Stimulated activated naive CD8-positive, alpha-beta T cell treated with anti-CD3 and anti-CD28 coated beads, Interleukin-15, Interleukin-2, amounts not matched to agents 100 U/mL and 50 U/mL, for 24 hours (primary cell): ENCODE measurements around the gene LPAR2.

ENCODE experiments used
- ATAC-seq: fragments of 150-1000 bp; cut with Tn5 transposase; one replicate; pipeline ENCODE4 v1.10.0; 2021
- DNase-seq: peaks from one replicate; pipeline ENCODE4 v3.0.0; 2021

Gene LPAR2

DNA sequence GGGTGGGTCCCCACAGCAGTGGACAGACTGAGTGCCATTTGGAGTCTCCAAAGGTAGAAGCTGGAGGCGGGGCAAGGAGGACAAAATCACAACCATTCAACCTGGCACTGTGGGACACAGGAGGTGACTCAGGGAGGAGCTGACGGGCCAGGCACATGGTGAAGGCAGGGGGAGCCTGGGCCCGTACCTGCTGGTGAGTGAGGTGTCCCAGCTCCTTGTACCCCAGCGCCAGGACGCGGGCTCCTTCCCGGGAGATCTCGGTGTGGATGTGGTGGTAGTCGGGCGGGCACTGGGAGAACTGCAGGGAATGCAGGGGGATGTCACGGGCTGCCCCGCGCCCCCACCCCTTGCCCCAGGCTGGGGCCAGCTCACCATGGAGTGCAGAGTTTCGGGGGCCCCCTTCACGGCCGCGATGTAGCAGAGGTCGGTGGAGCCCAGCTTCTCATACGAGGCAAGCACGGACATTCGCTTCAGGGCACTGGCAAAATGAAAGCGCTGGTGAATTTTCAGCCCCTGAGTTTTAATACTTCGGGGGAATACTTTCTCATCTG lies 25.7 kb upstream of the LPAR2 start:
- DNase-seq (no peak), ATAC-seq (no peak)

DNA sequence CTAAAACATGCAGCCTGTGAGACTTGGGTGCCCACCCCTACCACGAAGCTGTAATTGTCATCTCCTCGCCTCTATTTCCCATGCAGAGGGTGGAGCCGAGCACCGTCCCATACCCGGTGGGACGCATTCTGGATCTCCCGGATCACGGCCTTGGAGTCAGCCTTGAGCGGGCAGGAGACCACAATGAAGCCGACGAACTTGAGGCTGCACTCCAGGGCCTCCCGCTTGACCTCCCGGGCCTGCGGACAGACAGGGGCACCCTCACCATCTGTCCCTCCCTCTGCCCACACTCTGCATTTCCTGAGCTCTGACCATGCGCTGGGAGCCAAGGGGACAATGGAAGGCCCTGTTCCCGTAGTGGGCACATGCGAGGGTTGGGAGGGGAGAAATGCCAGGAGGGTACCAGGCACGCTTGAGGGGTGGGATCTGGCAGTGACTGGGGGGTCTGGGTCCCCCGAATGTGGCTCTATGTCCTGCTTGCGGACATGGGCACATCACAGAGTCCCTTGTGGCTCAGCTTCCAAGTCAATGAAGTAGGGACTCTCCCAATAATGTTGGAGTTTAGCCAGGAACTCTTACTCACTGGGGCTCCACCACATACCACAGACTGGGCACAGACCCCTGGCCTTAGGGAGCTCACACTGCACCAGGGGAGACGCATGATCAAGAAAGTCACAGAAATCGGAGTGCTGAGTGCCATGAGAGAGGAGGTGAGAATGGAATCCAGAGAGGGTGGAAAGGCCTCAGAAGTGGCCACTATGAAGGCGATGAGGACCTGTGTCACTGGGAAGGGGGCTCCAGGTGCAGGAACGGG lies 24.7 kb upstream of the LPAR2 start:
- ATAC-seq = no peak
- no peak for DNase-seq

DNA sequence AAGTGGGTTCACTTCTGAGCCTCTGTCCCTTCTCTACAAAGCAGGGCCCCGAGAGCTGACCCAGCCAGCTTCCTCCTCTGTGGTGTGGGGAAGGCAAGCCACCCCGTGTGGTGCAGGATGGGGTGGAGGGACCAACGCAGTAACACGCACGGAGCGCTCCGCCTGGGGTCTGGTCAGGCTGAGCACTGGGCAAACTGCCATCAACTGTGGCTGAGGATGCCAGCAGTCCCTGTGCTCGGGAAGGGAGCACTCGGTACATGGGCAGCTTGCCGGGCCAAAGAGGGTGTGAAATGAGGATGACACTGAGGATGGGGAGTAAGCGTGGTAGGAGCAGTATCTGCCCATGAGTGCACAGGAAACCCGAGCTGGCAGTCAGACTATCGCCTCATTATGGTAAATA lies 23.1 kb upstream of the LPAR2 start:
- DNase-seq (no peak), ATAC-seq (no peak)

DNA sequence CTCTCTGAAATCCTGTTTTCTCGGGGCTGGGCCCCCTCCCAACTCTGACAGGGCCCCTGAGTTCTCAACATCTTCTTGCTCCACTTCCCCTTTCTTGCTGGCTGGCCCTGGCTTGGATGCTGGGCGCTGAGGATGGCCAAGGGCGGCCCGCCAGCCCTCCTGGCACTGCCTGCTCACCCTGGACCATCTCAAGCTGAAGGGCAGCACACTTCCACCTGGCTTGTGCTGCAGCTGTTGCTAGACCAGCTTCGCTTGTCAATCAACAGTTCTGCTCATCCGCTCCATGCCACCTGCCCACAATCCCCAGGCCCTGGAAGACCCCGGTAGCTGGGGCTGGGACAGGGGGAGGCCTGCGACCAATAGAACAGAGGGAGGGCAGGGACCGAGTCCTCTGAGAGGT lies 22.3 kb upstream of the LPAR2 start:
- no peak for DNase-seq
- no peak for ATAC-seq

DNA sequence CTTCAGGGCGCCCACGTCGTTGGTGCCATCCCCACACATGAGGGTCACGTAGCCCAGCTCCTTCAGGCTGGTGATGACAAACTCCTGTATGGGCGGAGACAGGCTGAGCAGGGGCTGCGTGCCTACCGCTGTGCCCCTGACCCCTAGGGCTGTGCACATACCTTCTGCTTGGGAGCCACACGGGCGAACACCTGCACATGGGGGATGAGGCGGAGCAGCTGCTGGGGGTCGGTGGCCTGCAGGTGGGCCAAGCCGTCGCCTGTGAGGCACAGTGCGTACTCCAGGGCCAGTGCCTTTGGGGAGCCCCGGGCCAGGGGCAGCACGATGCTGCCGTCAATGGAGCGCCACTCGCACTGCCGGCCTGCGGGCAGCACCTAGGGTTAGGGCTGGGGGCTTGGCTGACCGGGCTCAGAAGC lies 21.6 kb upstream of the LPAR2 start:
- no peak for DNase-seq
- no peak for ATAC-seq

DNA sequence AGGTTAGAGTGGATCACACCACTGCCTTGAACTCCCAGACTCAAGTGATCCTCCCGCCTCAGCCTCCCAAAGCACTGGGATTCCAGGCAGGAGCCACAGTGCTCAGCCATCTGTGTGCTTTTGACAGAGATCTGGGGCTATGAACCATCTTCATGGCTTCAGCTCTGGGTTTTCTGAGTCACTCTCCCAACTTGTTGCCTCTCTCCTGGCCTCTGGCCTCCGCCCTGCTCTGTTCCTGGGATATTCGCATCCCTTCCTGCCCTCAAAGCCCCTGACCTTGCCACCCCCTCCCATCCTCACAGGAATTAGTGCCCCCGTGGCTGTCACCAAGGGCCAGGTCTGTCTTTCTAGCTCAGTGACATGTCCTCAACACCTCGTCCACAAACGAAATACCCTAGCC lies 21.1 kb upstream of the LPAR2 start:
- ATAC-seq (no peak), DNase-seq (no peak)

DNA sequence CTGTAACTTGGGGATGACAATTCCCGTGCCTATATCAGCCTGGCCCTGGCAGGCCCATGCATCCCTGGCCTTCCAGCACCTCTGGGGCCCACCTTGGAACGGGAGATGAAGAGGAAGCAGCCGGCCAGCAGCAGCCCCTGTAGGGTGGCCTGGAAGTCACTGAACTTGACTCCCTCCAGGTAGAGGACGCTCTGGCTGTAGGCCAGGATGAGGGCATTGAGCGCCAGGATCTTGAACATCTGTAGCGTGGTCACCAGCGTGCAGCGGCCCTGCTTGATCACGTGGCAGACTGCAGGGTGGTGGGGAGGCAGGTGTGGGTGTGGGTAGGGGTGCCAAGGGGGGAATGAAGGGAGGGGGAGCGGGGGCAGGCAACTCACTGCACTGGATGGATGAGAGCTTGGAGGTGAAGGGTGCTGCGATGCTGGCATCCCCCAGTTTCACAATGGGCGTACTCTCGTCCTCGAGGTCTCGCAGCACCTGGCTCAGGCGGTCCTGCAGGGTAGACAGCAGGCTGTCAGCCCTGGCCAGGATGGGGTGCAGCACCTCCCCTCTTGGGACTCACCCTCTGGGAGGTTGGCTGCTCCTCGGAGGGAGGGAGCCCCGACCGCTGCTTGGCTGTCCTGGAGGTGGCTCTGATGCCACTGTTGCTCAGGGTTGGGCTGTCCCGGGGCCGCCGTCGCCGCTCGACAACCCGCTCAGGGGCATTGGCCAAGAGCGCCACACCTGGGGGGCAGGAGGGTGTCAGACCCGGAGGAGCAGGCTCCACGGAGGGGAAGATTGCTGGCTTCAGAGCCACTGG lies 19.2 kb upstream of the LPAR2 start:
- DNase-seq (no peak), ATAC-seq (no peak)

DNA sequence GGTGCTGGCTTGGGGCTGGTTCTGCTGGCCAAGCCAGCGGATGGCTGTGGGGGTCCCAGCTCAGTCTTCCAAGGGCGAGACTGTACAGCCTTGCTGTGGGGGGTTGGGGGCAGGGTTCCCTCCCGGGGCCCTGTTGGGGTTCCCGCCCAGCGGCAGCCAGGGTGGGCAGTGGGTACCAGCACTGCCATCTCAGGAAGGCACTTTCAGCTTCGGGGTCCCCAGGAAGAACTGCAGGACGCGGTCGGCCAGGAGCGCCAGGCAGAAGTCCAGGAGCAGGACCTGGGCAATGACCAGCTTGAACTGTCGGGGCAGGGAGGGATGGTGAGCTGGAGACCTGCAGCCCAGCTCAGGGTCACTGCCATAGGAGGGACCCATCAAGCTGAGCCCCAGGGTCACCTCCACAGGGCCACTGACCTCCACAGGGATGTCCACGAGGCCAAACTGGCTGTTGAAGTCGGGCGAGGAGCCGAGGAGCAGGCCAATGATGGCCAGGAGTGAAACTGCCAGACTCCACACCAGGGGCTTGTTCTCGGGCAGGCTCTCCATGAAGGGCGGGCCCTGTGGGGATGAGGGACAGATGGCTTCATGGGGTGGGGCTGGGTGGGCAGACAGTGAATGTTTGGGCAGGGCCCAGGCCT lies 17.3 kb upstream of the LPAR2 start:
- ATAC-seq (no peak), DNase-seq (no peak)

DNA sequence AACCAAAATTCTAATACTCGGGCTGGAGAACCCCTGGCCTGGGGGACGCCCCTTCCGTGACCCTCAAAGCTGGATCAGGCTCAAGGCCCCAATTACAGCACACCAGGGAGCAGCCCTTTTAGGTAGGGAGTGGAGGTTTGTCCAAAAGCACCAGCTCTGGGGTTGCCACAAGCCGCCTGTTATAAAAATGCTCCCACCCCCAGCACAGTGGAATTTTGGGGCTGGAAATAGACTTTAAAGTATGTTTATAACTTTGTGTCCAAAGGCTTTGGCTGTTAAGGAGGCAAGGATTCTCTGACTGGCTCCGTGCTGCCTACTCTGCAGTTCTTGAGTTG lies 16.0 kb upstream of the LPAR2 start:
- no peak for ATAC-seq
- no peak for DNase-seq

DNA sequence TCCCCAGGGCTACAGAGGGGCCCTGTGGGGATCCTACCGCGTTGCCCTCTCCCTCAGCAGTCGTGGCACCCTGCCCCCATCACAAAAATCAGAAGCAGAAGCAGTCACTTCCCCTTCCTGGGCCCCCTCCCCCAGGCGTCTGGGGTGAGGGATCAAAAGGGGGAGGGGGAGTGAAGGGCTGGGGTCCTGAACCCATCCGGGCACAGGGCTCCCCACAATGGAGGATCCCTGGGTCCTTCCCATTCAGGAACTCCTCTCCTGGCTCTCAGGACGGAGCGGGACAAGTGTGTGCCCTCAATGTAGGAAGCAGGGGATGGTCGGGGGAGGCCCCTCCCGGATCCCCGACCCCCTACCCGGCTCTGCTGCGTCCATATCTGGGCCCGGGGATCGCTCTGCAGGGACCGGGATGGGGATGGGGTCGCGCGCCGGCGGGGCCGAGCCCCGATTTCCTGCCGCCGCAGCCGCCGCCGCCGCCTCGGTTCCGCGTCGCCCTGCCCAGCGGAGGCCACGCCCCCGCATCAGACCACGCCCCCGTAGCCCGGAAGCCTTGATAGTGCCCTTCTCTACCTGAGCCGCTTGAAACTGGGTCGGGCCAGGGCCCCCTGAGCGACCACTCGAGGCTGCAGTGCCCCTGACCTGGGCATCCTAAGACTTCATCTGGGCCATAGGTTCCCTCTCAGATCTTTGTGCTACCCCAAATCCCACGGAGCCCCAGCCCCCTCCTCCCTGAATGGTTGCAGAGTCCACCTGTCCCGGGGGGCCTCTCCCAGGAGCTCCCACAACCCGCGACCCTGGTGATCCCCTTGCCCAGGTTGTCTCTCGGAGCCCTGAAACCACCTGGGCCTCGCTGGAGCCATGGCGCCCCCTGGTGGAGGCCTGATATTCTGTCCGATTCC lies 15.4 kb upstream of the LPAR2 start, which contains the start of gene GMIP:
TSS of gene GMIP (minus strand) at position 500 of the 896 bp plus-strand sequence. CDS start at position 372, 128 bp downstream.
- DNase-seq (peak; percentile 90), ATAC-seq (peak; percentile 79)

DNA sequence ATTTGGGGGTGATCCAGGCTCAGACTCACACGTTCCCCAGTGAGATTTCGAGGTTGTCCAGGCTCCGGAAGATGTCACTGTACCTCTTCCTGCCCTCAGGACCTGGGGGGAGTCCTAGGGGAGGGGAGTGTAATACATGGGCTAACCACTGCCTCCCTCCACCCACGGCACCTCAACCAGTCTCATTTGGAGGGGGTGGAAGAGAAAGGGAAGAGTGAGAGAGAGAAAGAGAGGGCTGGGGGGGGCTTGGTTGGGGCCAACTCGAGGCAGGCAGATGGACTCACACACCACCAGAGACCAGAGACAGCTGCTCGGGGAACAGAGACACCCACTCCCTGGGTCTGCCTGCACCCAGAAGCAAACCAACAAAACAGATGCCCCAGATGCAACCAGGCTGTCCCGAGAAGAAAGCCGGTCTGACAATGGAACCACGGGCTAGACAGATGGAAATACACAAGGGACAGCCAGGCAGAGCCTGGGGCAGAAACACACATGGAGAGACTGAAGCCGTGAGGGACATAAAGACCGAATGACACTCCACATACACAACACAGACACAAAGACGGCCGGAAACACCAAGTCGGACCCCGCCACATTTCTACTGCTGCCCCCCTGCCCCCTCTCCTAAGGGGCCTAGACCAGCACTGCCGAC lies 14.6 kb upstream of the LPAR2 start:
- DNase-seq = peak; percentile 67
- peak; percentile 68 for ATAC-seq

DNA sequence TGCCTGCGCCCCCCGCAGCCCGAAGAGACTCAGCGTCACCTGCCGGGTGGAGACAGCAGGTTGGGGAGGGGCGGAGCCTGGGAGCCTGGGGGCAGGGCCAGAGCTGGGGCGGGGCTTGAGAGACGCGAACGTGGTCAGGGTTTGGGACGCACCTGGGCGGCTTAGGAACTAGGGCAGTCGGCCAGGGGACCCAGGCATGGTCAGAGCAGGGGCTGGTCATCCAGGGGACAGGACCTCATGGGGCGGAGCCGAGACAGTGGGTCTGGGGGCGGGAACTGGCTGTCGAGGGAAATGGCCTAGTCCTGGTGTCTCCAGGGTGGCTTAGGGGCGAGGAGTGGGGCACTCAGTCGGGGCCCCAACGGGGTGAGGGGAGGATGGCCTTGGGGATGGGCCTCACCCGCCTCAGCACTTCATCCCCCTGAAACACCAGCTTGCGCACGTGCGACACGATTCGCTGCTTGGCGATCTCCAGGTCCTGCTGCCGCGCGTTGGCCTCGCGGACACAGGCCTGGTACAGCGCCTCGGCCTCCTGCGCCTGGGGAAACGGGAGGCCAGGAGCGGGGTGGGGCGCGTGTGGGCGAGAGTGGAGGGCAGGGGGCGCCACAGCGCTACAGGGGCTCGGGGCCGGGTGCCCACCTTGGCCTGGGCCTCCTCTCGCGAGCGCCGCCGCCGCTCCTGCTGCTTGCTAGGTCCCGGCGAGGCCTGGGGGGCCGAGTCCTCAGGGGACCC lies 9.7 kb upstream of the LPAR2 start:
- ATAC-seq (no peak), DNase-seq (no peak)

DNA sequence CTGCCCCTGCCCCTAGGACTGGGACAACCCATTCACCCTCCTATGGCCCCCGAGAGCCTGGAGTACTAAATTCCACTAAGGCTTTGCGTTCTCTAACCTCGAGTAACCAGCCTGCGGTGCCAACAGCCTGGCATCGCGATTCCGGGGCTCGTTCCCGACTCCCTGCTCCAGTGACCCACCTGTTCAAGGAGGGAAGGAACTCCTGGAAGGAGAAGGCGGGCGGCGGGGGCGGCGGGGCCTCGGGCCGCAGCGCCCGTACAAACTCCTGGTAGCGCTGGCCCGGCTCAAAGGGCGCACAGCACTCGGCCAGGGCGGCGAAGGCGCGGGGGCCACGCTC lies 9.1 kb upstream of the LPAR2 start:
- ATAC-seq (no peak), DNase-seq (no peak)

DNA sequence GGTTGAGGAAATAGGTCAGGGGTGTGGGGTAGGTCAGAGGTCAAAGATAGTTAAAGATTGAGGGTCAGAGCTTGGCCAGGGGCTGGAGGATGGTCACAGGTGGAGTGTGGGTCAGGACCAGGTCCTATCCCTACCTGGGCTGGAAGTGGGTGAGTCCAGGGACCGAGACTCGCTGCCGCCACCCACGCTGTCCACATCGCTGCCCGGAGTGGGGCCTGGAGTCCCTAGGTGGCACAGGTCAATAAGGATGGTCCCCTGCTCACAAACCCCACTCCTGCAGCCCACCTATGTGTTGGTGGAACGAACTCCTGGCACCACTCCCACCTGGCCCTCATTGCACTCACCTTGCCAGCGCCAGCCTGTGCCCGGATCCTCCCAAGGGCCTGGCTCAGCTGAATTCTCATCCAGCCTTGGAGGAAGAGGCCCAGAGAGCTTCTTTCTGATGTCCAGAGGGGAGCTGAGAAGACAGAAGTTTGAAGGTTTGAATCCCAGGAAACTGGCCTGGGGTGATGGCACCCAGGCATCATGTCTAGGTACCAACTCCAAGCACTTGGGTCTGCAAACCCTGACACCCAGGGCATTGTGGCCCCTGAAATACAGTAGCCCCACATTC lies 8.7 kb upstream of the LPAR2 start:
- no peak for DNase-seq
- no peak for ATAC-seq

DNA sequence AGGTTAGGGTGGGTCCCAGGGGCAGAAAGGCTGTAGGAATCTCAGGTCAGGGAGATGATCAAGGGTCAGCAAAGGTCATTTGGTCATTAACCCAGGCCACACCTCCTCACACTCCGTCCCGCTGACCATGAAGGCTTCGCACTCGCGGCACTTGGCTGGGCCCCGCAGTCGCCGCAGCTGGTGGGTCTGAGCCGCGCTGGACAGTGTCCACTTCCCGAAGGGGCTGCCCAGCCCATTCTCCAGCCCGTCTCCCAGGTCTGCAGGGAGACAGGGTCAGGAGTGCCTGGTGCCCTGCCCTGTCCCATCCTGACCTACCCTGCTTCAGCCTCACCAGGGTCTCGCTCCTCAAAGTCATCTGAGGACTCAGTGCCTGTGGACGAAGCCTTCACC lies 7.3 kb upstream of the LPAR2 start:
- ATAC-seq (no peak), DNase-seq (no peak)

DNA sequence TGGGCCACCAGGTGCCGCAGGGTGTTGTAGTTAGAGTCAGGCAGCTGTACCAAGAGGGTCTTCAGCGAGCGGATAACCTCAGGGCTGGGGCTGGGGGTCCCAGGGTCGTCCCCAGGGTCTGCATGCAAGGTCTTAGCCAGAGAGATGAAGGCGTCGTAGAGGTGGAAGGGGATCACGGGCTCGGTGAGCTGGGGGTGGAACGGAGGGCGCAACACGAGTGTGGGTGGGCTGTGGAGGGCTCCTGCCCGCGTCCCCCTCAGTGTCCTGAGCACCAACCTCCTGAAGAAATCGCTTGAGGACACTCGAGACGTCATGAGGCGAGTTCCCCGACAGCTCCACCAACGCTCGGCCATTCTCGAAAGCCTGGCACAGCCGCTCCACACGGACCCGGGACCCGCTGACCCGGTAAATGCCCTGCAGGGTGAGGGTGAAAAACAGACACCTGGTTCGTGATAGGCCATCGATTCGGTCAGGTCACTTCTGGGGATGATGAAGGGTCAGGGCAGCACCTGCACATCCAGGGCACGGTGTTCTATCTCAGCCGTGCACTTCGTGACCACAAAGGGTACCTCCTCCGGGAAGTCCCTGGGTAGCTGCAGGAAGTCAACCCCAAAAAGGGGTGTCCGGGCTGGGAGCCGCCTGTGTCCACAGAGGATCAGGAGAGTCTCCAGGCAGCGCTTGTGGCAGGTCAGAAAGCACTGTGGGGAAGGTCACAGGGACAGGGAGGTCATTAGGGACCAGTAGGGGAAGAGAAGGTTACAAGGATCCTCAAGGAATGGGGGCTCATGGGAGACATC lies 6.7 kb upstream of the LPAR2 start:
- ATAC-seq (no peak), DNase-seq (no peak)

DNA sequence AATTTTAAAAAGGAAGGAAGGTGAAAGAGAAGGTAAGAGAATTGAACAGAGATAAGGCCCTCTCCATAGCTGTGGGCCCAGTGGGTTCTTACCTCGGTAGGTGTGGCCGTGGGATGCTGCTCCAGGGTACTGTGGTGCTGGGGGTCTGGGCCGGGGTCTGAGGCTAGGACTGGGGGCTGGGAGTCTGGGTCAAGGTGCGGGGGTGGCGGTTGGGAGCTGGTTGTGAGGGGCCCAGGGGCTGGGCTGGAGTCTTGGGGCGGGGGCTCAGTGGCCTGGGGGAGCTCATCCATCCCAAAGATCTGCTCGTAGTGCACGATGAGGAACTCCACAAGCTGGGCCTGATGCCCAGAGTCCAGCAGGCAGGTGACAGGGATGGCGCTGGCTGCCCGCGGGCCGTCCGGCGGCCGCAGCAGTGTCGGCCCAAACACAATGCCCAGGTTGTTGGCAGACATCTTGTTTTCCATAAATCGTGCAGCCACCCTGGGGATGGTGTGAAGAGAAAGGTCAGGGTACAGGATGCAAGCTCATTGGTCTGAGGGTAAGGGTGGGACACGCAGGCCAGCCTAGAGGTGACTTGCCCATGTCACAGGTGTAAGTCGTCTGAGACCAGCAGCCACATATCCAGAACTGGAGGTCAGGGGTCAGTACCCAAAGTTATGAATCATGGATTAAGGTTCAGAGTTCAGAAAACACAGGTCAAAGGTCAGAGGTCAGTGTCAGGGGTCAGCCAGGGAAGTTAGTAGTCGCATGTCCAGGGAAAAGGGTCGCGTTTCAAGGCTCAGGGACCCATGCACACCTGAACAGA lies 5.9 kb upstream of the LPAR2 start:
- DNase-seq = no peak
- ATAC-seq = no peak

DNA sequence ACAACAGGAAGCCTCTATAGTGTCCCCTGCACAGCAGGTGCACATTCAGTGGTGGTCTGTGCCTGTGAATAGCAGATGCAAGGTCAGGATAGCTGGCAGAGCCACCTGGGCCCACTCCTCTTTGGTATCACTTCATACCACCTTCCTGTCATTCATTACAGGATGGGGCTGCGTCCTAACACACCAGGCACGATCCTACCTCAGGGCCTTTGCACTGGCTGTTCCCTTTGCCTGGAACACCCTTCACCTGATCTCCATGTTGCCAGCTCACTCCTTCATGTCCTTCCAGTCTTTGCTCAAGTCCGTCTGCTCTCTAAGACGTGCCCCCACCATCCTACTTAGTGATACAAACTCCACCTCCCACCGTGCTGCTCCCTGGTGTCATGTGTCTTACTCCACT lies 4.6 kb upstream of the LPAR2 start:
- DNase-seq = no peak
- ATAC-seq = no peak

DNA sequence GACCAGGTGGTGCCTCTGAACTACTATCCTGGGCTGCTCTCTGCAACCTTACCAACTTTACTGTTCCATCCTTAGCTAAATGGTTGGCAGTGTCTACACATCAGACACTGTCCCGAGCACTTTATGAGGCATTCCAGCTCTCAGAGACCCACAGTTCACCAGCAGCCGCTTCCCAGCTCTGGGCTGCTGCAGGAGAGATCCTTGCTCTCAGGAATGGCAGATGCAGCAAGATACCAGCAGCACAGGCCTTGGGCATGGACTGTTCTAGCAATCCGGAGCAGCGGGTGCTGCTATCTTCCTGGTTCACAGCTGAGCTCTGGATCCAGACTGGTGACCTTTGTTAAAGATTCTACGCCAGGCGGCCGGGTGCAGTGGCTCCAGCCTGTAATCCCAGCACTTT lies 3.3 kb upstream of the LPAR2 start:
- DNase-seq = no peak
- ATAC-seq = no peak
